GM21723 (cell line): Measurements from ENCODE around the gene CD48.

Experiments
- ATAC-seq: cut with Tn5 transposase; IDR thresholded peaks from one replicate; pipeline ENCODE4 v1.9.1; 2021; ENCODE audit warnings: mild to moderate bottlenecking, moderate library complexity; ENCODE audit not compliant: unreplicated experiment

The CD48 gene

DNA sequence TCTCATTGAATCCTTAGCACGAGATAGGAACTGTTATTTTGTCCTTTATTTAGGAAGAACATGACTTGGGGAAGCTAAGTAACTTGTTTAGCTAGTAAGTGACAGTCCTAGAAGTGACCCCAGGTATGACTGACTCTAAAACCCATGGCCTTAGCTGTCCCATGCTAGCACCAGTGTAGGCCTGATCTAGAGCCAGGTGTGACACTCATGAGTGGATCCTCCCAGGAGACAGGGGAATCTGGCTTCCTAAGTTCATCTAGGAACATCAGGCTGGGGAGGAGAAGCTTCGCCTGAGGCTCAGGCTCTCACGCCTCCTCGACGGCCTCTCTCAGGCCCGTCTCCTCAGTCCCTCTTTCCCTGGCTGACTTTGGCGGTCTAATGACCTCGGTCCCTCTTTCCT is 31.2 kb downstream of the CD48 start:
- no peak for ATAC-seq

DNA sequence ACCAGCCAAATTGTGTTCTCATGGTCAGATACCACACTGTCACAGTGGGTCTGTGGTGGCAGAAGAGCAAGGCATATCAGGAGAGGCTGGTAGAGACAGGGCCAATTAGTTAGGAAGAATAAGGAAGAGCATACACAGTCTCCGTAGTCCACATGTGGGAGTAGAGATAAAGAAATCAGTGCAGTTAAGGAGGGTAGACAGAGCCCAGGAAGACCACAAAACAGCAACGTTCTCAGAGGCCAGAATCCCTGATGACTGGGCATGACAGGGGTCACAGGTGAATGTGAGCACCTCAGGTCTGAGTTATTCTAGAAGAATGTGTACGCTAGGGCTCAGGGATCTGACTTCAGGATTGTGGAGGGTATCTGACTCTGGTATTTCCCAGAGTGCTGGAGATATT is 31.7 kb downstream of the CD48 start:
- ATAC-seq, result no peak

GRCh38 chr1:160676869-160677597 is 34.6 kb downstream of the CD48 start:
- ATAC-seq, result no peak

DNA sequence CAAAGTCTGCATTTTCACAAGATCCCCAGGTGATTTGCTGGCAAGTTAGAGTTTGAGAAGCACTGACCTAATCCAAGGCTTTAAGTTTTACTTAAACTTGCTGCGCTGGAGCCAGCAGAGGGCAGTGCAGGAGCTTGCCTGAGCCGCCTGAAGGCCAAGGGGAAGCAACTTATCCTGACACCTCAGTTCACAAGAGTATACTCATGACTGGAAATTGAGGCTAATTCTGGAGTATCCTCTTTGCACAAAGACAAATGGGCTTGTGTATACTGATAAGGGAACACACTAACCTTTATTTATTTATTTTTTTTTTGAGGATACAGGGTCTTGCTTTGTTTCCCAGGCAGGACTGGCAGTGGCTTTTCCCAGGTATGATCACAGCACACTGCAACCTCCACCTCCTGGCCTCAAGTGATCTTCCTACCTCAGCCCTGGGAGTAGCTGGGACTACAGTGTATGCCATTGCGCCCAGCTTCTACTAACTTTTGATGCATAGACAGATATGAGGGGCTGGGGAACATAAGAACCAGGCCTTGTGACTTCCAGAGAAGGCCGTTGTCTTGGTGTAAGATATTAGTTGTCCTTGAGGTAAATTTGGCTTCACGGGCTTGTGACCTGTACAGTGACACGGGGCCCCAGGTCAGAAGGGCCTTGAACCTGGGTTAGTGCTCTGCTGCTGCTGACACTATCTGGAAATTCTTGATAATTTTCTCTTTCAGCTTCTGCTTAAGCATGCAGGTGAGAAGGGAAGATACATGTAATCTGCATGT is 35.8 kb downstream of the CD48 start:
- peak; percentile 57 for ATAC-seq

DNA sequence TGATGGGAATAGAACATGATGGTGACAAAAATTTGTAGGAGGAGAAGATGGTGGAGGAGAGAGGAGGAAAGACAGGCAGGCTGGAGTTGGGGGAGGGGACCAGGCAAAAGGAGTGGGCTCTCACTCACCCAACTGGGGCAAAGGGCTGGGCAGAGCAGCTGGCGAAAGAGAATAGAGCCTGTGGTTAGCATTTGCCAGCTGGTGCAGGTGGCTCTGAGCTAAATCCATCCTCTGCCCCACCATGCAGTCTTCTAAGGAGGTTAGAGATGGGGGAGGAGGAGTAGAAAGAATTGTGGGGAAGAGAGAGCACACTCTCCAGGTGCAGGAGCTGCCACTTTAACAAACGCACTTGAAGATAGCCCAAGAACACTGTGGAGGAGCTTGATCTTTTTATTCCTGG is 37.2 kb downstream of the CD48 start:
- no peak for ATAC-seq

DNA sequence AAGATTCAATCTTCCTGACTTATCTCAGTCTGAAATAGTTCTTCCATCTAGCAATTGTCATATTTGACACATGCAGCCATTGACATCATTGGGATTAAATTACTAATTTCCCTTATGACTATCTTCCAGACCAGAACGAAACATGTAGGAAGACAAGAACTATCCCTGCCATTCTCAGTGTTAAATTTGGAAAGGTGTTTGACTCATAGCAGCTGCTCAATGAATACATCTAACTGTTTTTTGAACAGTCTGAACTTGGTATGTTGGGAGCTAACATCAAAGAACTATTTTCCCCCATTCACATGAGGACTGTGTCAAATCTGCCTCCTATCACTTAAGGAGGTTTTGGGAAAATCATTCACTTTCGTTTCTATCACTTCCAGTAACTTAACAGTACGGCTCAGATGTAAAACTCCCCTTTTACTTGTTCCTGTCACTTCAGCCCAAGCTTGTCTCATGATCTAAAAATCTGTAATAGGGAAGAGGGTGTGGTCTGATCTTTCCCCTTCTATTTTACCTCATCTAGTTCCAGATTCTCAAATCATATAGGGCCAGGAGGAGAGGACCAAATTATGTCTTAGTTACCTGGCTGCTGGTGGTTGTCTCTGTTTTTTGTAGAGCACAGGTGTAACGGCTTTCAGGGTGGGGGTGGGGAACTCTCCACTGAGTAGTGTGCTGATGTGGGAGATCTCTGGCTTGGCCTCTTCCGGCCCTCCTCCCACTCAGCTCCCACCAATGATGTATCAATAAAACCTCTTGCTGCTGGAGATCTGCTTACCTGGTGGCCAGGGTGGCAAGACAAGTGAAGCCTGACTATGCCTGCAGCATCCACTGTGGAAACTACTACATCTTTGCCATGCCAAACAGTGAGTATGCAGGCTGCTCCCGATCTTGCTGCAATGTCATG is 38.6 kb downstream of the CD48 start:
- no peak for ATAC-seq

GRCh38 chr1:160671603-160672517 is 39.8 kb downstream of the CD48 start:
- ATAC-seq, result no peak

DNA sequence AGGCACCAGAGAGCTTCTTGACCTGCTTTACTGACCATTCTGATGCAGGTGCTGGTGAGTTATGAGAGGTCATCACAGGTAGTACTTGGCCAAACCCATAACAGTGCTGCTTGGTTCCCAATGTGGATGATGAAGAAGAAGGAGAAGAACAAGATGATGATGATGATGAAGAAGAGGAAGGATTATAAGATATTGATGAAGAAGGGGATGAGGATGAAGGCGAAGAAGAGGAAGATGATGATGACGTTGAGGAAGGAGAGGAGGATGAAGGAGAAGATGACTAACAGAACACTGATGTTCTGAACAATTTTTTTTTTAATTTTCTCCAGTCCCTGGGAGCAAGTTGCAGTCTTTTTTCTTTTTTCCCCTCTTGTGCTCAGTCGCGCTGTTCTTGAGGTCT is 40.9 kb downstream of the CD48 start:
- ATAC-seq, result no peak

DNA sequence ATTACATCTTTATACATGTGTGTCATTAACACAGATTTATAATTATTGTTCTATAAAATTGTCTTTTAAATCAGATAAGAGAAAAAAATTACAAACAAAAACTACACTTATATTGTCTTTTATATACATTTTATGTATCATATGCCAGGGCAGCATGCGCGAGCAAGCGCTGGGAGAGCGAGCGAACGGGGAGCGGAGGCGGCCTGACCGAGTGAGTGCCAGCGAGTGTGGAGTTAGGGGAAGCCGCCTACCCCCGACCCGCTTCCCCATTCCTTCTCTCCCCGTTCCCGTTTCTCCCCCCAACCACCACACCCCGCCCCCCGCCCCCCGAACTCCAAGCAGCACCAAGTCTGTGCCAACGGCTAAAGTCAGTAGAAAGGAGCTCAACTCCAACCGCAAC is 41.8 kb downstream of the CD48 start:
- ATAC-seq, result no peak

DNA sequence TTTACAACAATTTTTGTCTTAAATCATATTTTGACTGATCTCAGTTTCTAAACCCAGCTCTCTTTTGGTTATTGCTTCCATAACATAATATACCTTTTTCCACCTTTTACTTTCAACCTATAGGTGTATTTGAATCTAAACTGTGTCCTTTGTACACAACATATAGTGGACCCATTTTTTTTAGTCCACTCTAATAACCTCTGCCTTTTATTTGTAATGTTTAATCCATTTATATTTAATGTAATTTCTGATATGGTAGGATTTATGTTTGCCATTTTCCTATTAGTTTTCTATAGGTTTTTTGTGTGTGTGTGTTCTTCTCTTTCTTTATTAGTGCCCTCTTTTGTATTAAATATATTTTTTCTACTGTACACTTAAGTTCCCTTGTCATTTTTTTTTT is 42.3 kb downstream of the CD48 start:
- no peak for ATAC-seq

DNA sequence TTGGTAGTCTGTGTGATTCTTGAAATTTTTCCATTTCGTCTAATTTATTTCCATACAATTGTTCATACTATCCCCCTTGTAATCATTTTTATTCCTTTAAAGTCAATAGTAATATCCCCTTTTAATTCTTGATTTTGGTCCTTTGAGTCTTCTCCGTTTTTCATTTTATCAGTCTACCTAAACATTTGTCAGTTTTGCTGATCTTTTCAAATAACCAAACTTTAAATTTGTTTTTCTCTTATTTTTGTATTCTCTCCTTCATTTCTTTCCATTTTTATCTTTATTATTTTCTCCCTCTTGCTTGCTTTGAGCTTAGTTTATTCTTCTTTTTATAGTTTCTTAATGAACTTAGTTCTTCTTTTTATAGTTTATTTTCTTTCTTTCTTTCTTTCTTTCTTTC is 43.7 kb downstream of the CD48 start:
- no peak for ATAC-seq

- ATAC-seq, result no peak
These were observed 45.6 kb downstream of the CD48 start for GRCh38 chr1:160666079-160666442.

DNA sequence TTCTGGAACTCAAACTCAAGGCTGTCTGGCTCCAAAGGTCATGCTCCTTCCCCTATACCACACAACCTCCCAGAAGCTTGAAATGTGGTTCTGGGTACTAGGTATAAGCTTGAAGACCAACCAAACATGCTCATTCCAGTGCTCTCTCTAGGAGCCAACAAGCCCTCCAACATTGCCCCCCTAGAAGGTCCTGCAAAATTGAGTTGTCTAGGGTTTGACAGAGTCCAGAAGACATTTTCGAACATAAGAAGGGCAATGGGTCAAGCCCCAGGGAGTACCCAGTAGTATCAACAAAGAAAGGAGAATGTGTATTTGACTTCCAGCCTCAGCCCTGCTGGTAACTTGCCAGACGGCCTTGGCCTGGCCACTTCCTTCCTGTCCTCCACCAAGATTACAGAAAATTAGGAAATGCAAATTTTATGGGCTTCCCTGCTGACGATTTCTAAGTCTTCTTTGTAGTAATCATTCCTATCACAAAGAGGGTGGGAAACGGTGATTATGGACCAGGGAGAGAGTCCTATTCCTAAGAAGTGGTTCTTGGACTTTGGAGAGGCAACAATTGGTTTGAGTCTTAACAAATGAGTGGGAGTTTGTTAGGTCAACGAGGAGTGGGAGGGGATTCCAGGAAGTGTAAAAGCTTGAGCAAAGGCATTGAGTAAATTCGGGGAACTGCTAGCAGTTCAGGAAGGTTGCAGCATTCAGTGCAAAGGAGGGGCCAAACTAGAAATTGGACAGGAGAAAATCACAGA is 46.1 kb downstream of the CD48 start:
- ATAC-seq, result no peak

- peak; percentile 72 for ATAC-seq
These were observed 47.0 kb downstream of the CD48 start for GRCh38 chr1:160664573-160665051.

- ATAC-seq, result no peak
These were observed 48.7 kb downstream of the CD48 start for GRCh38 chr1:160662910-160663309.

- no peak for ATAC-seq
These were observed 52.1 kb downstream of the CD48 start for GRCh38 chr1:160659566-160659965.

DNA sequence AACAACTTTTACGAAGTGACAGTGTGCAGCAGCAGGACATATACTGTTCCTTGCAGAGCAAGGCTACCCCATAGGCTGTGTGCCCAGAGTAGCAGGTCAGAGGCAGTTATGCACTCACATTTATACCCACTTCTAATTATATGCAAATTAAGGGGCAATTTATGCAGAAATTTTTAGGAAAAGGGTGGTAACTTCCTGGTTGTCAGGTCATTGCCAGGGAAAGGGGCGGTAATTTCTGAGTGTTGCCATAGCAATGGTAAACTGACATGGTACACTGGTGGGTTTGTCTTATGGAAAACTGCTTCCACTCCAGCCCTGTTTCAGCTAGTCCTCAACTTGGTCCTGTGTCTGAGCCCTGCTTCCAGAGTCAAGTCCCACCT is 52.8 kb downstream of the CD48 start:
- ATAC-seq, result no peak

DNA sequence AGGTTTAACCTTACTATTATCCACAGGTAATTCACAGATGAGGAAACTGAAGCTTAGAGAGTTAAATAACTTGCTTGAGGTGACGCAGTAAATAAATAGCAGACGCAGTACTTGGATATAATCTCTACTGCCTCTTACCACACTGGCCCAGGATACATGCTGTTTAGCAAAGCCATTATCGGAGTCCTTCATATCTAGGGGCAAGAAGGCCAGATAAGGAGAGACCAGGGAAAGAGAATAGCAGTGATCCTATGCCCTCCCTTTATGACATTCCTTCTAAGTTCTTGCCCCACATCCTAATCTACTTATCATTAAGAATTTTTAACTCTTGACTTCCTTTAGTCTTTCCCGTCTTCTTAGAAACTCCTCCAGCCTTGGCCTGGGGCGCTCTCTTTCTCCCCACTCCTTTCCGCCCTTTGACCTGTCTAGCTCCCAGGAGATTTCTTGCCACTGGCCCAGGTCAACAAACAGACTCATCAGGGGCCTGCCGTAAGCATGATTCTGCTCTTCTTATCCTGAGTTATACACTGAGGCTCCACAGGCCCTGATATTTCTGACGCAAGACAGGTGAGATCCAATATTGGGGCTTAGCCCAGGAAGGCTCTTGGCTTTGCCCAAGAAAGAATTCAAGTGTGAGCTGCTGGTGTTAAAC is 53.3 kb downstream of the CD48 start:
- no peak for ATAC-seq

DNA sequence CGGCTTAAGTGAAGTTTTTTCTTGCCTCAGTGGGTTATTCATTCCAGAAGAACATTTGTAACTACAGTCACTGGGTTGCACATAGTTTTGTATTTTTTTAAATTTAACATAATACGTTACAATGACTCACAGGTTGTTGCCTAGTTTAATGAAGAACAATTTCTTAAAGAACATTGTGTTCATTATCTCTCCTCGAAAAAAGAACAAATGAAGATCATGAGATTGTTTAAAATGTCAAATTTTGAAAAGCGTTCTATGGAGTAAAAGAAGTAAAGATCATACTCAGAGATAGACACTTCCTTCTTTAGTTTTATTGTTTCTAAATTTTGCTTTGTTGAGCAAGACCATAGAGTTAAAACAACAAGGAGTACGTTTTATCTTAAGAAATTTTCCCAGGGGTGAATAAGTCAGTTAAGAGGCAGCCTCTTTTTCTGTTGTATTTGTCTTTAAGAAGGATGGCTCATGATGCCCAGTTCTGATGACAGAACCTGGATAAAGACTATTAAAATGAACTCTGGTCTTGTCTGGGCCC is 54.3 kb downstream of the CD48 start:
- no peak for ATAC-seq
